H1 (cell line): ENCODE data around the gene NDRG4. TPM values are rescaled to one million over a fixed set of nuclear protein-coding genes. Genes with fewer than 3 reads are reported as not detected.

Source experiments
- CBX8 ChIP-seq: fragments of 300-800, 300-1000 bp; sonication (generic); IDR thresholded peaks from 2 replicates; pipeline ENCODE4 v1.7.1; 2016; ENCODE audit warnings: low read depth, low read length, borderline replicate concordance
- CTBP2 ChIP-seq: IDR thresholded peaks from 2 replicates; pipeline ENCODE4 v1.7.0; 2011; ENCODE audit warnings: borderline replicate concordance, mild to moderate bottlenecking, moderate library complexity, mixed read lengths, low read length; ENCODE audit not compliant: insufficient read depth, insufficient read length
- EP300 ChIP-seq, 2 experiments: IDR thresholded peaks; 1 replicate in 1 of 2; 2 replicates in 1 of 2; pipeline ENCODE4 v1.6.1; 2011 to 2012; ENCODE audit warnings: low read depth in 2 of 2, low read length in 2 of 2, mild to moderate bottlenecking in 2 of 2, borderline replicate concordance in 1 of 2, inconsistent platforms in 1 of 2, moderate library complexity in 1 of 2
- KDM4A ChIP-seq: IDR thresholded peaks from one replicate; pipeline ENCODE4 v1.7.1; 2012; ENCODE audit warnings: low read depth, mild to moderate bottlenecking, moderate library complexity, low read length, inconsistent platforms; ENCODE audit not compliant: severe bottlenecking
- NANOG ChIP-seq: IDR thresholded peaks from 2 replicates; pipeline ENCODE4 v1.6.1; 2011; ENCODE audit warnings: low read length, low read depth, mild to moderate bottlenecking, inconsistent platforms; ENCODE audit not compliant: insufficient read depth, poor library complexity, severe bottlenecking
- RFX5 ChIP-seq: IDR thresholded peaks from 2 replicates; pipeline ENCODE4 v1.6.1; 2011; ENCODE audit warnings: low read depth, low read length, improper control_type of control experiment, borderline replicate concordance
- TEAD4 ChIP-seq: IDR thresholded peaks from 2 replicates; pipeline ENCODE4 v1.6.1; 2012; ENCODE audit warnings: low read depth, low read length, inconsistent platforms, mixed read lengths
- ZNF274 ChIP-seq: IDR thresholded peaks from 2 replicates; pipeline ENCODE4 v1.7.0; 2012; ENCODE audit warnings: low read length, borderline replicate concordance; ENCODE audit errors: extremely low read depth
- polyA plus RNA-seq, 7 experiments: library from polyadenylated mRNA; depleted of rRNA in 3 of 7; stranded (reverse) in 5 of 7; unstranded in 2 of 7; fragments of >200 nt in 5 of 7; fragments of 200-250 nt in 2 of 7; gene quantifications; 1 replicate in 5 of 7; 2 replicates in 1 of 7; 4 replicates in 1 of 7; pipeline versions ENCODE4 v1.2.1 to v1.2.3, GENCODE V29; 2011 to 2013; ENCODE audit warnings: missing spikeins in 2 of 7, mixed read lengths in 2 of 7
- total RNA-seq: library from RNA; stranded (reverse); fragmentation: NEBNext Ultra II Directional; extraction: Animal tissue kit (Norgen Biotek cat#: 25700); gene quantifications from 2 replicates; pipeline ENCODE4 v1.2.1, GENCODE V29; 2021
- TF ChIP-seq, protein P1 (sequence below): fragments of 300-600 bp; sonication (generic); IDR thresholded peaks from 2 replicates; pipeline ENCODE4 v1.7.1; 2012; ENCODE audit warnings: low read length, moderate library complexity, mild to moderate bottlenecking, inconsistent platforms; ENCODE audit not compliant: insufficient replicate concordance

Gene NDRG4
- total and polyA plus RNA-seq, 2 of the 8 experiments (the other 6 are each of a cell fraction or from before 2014, with no cell fraction given): 20.8 to 30.9 TPM

DNA sequence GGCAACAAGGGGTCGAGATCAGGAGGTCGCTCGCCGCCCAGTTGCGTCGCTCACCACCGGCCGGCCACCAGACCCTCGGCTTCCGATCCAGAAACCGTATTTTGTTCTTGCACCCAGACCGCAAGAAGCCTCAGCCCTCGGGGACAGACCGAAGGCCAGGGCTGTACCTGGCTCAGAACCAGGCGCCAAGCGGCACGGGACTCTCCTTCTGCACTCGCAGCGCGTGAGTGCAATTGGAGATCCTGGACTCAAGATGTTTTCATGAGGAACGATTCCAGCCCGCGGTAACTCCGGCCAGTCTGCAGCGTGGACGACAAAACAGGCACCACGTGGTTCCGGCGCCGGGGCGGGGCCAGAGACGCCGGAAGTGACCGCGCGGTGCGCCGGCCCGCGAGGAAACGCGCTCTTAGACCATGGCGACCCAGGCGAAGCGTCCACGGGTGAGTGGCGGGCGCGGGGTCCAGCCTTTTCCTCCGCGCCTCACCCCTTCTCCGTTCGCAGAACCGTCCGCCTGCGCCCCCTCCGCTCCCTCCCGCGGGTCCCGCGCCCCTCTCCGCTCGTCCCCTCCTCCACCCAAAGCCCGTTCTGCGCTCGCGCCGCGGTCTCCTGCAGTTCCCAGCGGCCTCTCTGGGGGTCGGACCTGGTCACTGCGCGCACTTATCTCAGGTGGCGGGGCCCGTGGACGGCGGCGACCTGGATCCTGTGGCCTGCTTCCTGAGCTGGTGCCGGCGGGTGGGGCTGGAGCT is 15.4 kb downstream of the NDRG4 start, which contains the start of gene SETD6 (continued):
- TF ChIP-seq, protein P1, sequence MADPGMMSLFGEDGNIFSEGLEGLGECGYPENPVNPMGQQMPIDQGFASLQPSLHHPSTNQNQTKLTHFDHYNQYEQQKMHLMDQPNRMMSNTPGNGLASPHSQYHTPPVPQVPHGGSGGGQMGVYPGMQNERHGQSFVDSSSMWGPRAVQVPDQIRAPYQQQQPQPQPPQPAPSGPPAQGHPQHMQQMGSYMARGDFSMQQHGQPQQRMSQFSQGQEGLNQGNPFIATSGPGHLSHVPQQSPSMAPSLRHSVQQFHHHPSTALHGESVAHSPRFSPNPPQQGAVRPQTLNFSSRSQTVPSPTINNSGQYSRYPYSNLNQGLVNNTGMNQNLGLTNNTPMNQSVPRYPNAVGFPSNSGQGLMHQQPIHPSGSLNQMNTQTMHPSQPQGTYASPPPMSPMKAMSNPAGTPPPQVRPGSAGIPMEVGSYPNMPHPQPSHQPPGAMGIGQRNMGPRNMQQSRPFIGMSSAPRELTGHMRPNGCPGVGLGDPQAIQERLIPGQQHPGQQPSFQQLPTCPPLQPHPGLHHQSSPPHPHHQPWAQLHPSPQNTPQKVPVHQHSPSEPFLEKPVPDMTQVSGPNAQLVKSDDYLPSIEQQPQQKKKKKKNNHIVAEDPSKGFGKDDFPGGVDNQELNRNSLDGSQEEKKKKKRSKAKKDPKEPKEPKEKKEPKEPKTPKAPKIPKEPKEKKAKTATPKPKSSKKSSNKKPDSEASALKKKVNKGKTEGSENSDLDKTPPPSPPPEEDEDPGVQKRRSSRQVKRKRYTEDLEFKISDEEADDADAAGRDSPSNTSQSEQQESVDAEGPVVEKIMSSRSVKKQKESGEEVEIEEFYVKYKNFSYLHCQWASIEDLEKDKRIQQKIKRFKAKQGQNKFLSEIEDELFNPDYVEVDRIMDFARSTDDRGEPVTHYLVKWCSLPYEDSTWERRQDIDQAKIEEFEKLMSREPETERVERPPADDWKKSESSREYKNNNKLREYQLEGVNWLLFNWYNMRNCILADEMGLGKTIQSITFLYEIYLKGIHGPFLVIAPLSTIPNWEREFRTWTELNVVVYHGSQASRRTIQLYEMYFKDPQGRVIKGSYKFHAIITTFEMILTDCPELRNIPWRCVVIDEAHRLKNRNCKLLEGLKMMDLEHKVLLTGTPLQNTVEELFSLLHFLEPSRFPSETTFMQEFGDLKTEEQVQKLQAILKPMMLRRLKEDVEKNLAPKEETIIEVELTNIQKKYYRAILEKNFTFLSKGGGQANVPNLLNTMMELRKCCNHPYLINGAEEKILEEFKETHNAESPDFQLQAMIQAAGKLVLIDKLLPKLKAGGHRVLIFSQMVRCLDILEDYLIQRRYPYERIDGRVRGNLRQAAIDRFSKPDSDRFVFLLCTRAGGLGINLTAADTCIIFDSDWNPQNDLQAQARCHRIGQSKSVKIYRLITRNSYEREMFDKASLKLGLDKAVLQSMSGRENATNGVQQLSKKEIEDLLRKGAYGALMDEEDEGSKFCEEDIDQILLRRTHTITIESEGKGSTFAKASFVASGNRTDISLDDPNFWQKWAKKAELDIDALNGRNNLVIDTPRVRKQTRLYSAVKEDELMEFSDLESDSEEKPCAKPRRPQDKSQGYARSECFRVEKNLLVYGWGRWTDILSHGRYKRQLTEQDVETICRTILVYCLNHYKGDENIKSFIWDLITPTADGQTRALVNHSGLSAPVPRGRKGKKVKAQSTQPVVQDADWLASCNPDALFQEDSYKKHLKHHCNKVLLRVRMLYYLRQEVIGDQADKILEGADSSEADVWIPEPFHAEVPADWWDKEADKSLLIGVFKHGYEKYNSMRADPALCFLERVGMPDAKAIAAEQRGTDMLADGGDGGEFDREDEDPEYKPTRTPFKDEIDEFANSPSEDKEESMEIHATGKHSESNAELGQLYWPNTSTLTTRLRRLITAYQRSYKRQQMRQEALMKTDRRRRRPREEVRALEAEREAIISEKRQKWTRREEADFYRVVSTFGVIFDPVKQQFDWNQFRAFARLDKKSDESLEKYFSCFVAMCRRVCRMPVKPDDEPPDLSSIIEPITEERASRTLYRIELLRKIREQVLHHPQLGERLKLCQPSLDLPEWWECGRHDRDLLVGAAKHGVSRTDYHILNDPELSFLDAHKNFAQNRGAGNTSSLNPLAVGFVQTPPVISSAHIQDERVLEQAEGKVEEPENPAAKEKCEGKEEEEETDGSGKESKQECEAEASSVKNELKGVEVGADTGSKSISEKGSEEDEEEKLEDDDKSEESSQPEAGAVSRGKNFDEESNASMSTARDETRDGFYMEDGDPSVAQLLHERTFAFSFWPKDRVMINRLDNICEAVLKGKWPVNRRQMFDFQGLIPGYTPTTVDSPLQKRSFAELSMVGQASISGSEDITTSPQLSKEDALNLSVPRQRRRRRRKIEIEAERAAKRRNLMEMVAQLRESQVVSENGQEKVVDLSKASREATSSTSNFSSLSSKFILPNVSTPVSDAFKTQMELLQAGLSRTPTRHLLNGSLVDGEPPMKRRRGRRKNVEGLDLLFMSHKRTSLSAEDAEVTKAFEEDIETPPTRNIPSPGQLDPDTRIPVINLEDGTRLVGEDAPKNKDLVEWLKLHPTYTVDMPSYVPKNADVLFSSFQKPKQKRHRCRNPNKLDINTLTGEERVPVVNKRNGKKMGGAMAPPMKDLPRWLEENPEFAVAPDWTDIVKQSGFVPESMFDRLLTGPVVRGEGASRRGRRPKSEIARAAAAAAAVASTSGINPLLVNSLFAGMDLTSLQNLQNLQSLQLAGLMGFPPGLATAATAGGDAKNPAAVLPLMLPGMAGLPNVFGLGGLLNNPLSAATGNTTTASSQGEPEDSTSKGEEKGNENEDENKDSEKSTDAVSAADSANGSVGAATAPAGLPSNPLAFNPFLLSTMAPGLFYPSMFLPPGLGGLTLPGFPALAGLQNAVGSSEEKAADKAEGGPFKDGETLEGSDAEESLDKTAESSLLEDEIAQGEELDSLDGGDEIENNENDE: no peak
- TF ChIP-seq RFX5 (no peak), TEAD4 (no peak), KDM4A (peak; percentile 97), NANOG (no peak), EP300 (IDR thresholded peaks at IDR 0.05; ENCODE audit: borderline replicate concordance in 1 of 2, low read depth in 2 of 2, low read length in 2 of 2) (no peak), CBX8 (no peak), CTBP2 (no peak), ZNF274 (no peak)
